Activated CD4-positive, CD25-positive, alpha-beta regulatory T cell (primary cell): ENCODE results near the gene RIMBP2.
"Not testable (repeated sequence)": the region's sequence is repeated elsewhere in the genome, so short reads cannot be mapped to it uniquely, and the experiment has no call there.

Experiments
- DNase-seq, 4 experiments: peaks; one replicate each; lab custom pipeline; 2025; lab: John Stamatoyannopoulos, UW

Gene RIMBP2

DNA sequence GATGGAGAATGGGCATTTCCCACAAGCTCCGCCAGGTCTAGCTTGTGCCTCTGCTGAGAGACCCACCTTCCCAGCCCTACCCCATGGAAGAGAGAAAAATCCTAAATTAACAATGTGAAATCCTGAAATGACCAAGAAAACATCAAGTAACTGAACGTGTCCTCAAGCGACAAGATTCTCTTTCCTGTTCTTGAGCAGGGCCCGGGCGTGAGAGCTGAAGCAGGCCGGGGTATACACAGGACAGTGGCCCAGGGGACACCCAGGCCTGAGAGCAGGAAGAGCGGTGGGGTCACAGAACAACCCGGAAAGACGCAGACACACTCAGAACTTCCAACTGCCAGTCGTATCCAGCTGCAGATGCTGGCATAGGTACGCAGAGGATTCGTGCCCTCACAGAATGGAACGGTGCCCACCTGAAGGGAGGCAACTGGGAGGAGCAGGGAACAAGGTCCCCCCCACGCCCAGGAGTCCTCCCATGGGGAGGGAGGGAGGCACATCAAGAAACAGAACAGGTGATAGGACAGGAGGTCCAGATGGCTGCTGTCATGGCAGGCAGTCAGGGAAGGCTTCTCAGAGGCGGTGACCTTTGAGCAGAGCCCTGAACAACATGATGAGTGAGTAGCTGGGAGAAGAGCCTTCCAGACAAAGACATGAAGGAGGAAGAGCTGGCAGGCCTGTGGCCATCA lies 9.1 kb downstream of the RIMBP2 start:
- DNase-seq, result no peak

DNA sequence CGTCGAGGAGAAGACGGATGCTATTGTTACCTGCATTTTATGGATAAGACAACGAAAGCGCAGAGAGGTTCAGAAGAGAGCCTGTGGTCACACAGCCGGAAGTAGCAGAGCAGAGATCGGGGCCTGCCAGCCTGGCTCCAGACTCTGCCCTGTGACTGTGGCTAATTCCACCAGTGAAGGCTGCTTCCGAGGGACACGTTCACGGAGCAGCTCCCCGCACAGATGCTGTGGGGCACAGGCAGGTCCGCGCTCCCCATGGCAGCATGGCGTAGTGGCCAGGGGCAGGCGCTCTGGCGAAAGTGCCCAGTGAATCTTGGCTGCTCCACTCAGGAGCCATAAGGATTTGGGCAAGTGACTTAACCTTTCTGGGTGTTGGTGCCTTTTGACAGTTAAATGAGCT lies 9.8 kb downstream of the RIMBP2 start:
- DNase-seq, result no peak

DNA sequence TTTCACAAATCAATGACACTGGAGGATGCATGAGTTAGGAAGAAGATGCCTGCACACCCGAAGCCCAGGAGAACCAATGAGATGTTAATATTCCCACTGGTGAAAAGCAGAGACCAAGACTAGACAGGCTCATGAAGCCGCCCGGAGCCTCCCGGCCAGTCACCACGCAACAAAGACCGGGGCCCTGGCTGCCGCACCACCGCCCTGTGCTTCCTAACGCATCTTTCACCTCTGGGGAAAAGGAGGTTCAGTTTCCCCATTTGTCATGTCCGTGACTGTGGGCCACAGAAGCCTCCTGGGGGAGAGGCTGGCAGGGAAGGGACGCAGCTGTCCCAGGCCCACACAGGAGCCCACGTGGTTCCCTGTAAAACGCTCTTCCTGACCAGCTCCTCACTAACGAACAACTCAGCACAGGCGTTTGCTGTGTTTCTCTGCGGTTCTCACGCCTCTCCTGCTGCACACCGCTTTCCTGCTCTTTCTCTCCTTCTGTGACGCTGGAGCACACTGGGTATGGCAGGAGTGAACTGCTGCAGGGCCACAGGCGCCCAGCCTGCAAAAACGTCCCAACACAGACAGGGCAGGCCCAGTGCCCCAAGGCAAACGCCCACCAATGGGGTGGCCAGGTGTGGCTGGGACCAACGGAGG lies 10.8 kb downstream of the RIMBP2 start:
- DNase-seq, result no peak

DNA sequence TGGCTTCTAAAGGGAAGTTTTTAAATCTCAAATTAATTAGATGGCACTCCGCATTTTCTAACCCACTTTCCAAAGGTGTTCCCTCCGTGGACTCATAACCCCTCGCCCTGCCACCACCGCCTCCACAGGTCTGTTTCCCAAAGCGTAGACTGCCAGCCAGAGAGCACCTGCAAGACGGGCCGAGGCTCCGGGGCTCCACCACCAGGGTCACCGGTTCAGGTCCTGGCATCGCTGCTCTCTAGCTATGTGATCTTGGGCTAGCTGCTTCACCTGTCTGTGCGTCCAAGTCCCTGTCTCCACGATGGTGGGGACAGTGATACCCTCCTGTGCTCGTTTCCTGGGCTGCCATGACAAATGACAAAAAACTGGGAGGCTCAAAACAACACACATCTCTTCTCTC lies 11.5 kb downstream of the RIMBP2 start:
- DNase-seq, result no peak

DNA sequence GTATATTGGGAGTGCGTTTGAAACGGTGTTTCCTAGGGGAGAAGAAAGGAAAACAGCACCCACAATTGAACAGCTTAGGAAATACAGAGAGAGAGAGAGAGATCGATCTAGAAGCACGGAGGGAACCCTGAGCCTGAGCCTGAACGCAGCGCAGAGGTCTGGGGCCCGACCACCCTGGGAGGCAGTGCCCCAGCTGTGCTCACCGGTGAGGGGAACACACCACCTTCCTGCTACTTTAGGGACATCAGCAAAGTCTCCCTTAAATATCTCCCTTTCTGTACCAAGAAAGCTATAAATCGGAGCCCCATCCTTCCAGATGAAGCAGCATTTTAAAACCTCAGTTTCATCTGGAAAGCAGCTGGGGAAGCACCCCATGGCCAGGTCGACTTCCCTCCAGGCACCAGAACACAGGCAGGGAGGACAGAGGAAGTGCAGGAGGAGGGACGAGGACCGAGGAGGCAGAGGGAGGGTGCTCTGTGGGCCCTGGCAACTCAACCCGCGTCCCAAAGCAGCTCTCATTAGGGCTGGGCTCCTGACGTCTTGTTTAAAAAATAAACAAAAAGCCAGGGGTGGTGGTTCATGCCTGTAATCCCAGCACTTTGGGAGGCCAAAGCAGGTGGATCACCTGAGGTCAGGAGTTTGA lies 12.2 kb downstream of the RIMBP2 start:
- DNase-seq, result no peak

DNA sequence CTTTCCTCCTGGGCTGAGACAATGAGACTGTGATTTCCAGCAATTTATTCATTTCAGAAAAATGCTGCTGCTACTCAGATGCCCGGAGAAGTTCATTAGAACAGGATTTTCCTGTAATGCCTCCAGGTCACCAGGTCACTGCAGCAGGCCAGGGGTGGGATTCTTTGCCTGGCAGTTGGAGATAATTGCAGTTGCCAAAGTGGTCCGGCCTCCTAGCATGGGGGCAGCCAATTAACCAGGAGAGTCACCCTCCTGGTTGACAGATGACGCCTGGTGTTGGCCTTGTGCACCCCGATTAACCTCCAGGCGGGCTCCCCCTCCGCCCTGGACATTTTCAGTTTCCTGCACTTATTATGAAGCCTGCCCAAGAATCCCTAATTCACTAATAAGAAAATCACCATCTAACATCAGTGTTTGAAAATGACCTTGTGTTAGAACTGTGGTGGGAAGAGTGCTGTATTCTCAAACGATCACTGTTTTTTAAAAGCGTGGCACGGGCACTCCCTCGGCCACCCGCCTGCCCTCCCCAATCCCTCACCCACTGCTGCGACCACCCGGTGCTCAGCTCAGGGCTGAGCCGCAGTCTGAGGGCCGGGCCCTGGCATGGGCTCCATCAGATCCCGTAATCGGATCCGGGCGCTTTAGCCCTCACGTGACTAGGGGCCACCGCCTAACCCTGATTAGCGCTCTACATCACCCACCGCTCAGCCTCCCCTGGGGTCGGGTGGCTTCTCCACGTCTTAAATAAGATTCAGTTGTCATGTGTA lies 12.9 kb downstream of the RIMBP2 start:
- DNase-seq, result no peak

DNA sequence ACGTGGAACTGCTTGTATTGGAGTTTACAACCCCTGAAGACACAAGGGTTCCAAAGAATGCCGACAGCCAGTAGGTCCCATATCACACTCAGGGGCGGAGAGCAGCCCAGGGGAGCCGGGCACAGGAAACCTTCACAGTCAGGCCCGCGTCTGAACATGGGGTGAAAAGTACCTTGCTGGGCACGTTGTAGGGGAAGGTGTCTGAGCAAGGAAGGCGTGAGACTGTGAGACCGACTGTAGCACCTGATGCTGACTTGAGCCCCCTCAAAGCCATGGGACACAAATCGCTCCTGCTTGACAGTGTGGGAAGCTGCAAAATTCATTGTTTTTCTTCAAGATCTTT lies 14.7 kb downstream of the RIMBP2 start:
- no peak for DNase-seq

GRCh38 chr12:130700492-130701401 lies 15.4 kb downstream of the RIMBP2 start:
- no peak for DNase-seq

DNA sequence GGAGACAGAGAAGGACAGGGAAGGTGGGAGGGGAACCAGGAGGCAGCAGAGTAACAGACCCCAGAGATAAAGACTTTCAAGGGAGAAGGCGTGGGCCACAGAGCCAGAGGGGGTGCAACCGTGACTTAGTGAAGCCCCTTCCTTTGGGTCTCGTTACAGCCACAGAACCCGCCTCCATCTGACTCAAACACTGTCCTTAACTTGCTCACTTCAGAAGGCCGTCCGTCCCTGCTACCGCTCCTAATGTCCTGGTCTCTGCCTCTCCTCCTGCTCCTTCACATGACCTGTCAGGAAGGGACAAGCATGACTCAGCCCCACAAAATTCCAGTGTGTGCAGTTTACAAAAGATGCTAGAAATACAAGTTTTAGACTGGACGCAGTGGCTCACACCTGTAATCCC lies 18.0 kb downstream of the RIMBP2 start:
- no peak for DNase-seq

DNA sequence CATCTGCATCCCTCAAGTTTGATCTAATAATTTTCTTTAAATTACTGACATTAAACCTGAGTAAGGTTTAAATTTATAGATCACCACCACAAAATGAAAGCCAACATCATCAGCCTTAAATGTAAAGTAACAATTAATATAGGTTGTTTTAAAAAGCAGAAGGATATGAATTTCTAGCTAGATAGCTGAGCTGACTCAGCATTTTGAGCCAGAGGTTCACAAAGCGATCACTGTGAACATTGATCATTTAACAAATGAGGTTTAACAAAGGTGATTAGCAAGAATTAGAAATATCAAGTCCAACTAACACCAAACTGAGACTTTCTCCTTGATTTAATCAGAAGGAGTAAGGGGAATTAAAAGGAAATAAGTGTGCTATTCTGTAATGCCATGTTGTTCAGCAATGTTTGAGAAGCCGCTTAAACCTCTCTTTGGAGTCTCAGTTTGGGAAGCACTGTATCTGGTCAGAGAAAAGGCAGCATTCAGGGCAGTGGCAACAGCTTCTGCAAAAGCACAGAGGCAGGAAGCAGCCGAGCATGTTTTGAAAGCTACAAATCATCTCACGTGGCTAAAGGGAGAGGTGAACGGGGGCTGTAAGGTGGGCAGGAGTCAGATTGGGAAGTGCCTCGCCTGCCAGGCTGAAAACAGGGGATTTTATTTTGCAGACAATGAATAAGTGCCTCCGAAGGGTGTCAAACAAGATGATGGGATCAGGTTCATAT lies 19.6 kb downstream of the RIMBP2 start:
- DNase-seq, result no peak

GRCh38 chr12:130695061-130695460 lies 21.0 kb downstream of the RIMBP2 start:
- no peak for DNase-seq

DNA sequence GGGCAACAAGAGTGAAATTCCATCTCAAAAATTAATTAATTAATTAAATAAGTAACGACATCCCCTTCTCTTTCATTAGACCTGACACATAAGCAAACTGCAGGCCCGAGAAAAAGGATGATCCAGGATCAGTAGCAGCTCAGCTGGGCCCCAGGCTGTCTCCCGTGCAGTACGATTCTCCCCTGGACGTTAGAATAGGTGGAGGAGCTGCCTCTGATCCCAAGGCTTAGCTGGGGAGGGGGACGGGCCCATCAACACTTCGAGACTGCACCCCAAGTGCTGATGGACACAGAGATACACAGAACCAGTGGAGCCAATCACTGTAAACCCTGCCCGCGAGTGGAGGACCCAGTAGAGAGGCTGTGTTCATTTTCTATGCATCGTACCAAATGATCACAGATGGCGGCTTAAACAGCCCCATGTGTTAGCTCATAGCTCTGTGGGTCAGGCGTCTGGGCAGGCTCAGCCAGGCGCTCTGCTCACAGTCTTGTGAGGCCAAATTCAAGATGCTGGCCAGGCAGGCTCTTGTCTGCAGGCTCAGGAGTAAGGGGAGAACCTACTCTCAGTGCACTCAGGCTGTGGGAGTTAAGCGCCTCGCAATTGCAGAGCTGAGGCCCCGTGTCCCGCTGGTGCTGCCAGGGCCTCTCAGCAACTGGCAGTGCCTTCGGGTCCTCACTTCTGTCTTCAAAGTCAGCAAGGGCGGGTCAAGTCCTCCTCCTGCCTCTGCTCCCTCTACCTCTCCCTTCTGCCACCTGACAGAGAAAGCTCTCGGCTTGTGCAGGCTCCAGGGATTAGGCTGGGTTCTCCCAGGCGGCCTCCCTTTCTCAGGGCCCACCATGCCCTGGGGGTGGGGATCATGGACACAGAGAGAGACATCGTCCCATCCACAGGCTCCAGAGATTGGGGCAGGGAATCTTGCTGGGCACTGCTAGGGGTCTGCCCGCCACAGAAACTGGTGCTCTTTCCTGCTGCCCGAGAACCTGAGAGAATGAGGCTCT lies 26.4 kb downstream of the RIMBP2 start:
- no peak for DNase-seq

GRCh38 chr12:130688999-130689398 lies 27.1 kb downstream of the RIMBP2 start:
- not testable (repeated sequence) for DNase-seq

GRCh38 chr12:130687796-130688778 lies 28.0 kb downstream of the RIMBP2 start:
- no peak for DNase-seq

DNA sequence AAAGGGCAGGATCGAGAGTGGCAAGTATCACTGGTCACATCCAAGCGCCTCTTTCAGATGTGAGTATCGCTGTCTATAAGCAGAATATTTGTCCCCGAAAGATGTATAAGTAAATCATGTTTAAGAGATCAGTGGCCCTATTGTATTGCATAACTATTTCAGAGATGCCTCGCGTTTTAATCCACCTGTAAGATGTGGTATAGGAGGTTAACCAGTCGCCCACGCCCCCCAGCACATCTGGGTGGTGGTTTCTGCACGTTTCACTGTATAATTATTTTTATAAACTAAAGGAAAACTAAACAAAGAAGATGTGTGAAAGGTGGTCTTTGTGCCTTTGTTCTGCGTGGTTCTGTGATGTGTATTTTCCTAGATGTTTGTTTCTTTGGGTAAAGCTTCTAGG lies 28.9 kb downstream of the RIMBP2 start:
- no peak for DNase-seq

DNA sequence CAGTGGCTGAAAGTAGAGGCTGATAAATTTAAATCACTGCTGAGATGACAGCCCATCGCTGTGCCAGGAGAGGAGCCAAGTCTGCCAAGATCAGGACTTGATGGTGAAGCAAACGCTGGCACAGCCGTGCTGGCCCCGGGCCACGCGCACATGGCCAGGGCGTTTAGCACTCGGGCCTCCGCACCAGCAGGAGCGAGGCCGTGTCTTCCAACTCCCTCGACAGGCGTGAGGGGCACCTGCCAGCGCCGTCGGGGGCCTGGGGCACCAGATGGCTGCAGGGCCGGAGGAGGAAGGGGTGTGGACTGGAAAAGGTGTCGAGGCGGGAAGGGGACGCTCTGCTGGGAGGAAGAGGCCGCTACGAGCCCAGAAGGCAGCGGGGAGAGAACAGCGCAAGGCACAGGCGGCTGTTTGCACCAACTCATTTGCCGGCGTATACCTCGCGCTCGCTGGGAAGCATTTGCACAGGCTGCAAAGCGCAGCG lies 29.5 kb downstream of the RIMBP2 start:
- DNase-seq, result no peak

GRCh38 chr12:130685850-130686249 lies 30.2 kb downstream of the RIMBP2 start:
- no peak for DNase-seq

- no peak for DNase-seq
Observed at GRCh38 chr12:130685250-130685787, 30.8 kb downstream of the RIMBP2 start.
